Urinary bladder (tissue), 4 donors: Measurements from ENCODE around the gene LMX1B. TPM values are rescaled to one million over a fixed set of nuclear protein-coding genes. Genes with fewer than 3 reads are reported as not detected.

ENCODE experiments used
- DNase-seq: peaks from one replicate; pipeline ENCODE4 v3.0.0-alpha.2; 2015; ENCODE audit errors: extremely low spot score
- H3K27ac ChIP-seq: one replicate; pipeline ENCODE4 v1.5.1; 2013; ENCODE audit warnings: low read depth, mild to moderate bottlenecking, moderate library complexity
- H3K36me3 ChIP-seq: one replicate; pipeline ENCODE4 v1.6.1; 2013; ENCODE audit warnings: mild to moderate bottlenecking, moderate library complexity; ENCODE audit not compliant: insufficient read depth
- H3K4me1 ChIP-seq: one replicate; pipeline ENCODE4 v1.6.1; 2013; ENCODE audit warnings: mild to moderate bottlenecking, moderate library complexity; ENCODE audit not compliant: insufficient read depth
- H3K4me3 ChIP-seq: one replicate; pipeline ENCODE4 v1.5.1; 2013; ENCODE audit warnings: low read depth, low read length
- WGBS: extraction: QIAGEN DNeasy Blood & Tissue Kit; methylation state at CpG from one replicate; pipeline ENCODE4 v1.1.7; 2013; 5-methylcytosine and 5-hydroxymethylcytosine counted together
- polyA plus RNA-seq: library from polyadenylated mRNA; stranded (reverse); fragments of 200-250 nt; gene quantifications from one replicate; pipeline ENCODE4 v1.2.3, GENCODE V29; 2013
- total RNA-seq: library from RNA; depleted of rRNA; stranded (reverse); fragments of >200 nt; gene quantifications from one replicate; pipeline ENCODE4 v1.2.3, GENCODE V29; 2014
- donor health status: healthy with polysubstance abuse.
- donor health status: healthy.

Gene LMX1B
- total and polyA plus RNA-seq, 2 donors: 0.04 TPM; not detected in 1

- Histone ChIP-seq H3K27ac (no peak overlapping the region), H3K4me3 (peak overlapping the region; percentile 22), H3K4me1 (no peaks in the 10 kb centered on the region), H3K36me3 (no peaks in the 10 kb centered on the region)
- no peak for DNase-seq
- WGBS: 4% methylated on average over 69 of the region's 69 CpGs
Observed at GRCh38 chr9:126682928-126683697, 69.4 kb downstream of the LMX1B start.

- DNase-seq: no peak
- 74% methylated on average over 5 of the region's 5 CpGs for WGBS
- Histone ChIP-seq H3K27ac (no peak overlapping the region), H3K4me1 (no peaks in the 10 kb centered on the region), H3K4me3 (no peak overlapping the region), H3K36me3 (no peaks in the 10 kb centered on the region)
Observed at GRCh38 chr9:126683698-126684044, 69.9 kb downstream of the LMX1B start.

GRCh38 chr9:126684345-126684744, 70.6 kb downstream of the LMX1B start:
- H3K4me3 ChIP-seq: no peak overlapping the region
- H3K36me3 ChIP-seq: no peaks in the 10 kb centered on the region
- H3K4me1 ChIP-seq: no peaks in the 10 kb centered on the region
- 75% methylated on average over 3 of the region's 3 CpGs for WGBS
- no peak for DNase-seq
- H3K27ac ChIP-seq: no peak overlapping the region

- Histone ChIP-seq H3K36me3 (no peaks in the 10 kb centered on the region), H3K4me1 (no peaks in the 10 kb centered on the region), H3K27ac (no peak overlapping the region), H3K4me3 (no peak overlapping the region)
- DNase-seq: no peak
- WGBS: 77% methylated on average over 5 of the region's 5 CpGs
Observed at GRCh38 chr9:126684965-126685465, 71.3 kb downstream of the LMX1B start.

GRCh38 chr9:126687930-126688461, 74.3 kb downstream of the LMX1B start:
- Histone ChIP-seq H3K4me1 (no peaks in the 10 kb centered on the region), H3K36me3 (no peaks in the 10 kb centered on the region), H3K4me3 (no peak overlapping the region), H3K27ac (no peak overlapping the region)
- DNase-seq: no peak
- WGBS: 67% methylated on average over 20 of the region's 20 CpGs

- DNase-seq: no peak
- H3K4me3 ChIP-seq: no peak overlapping the region
- H3K27ac ChIP-seq: no peak overlapping the region
- 84% methylated on average over 3 of the region's 3 CpGs for WGBS
- H3K36me3 ChIP-seq: no peaks in the 10 kb centered on the region
- H3K4me1 ChIP-seq: no peaks in the 10 kb centered on the region
Observed at GRCh38 chr9:126688617-126689016, 74.9 kb downstream of the LMX1B start.

GRCh38 chr9:126689027-126689825, 75.5 kb downstream of the LMX1B start:
- DNase-seq: no peak
- Histone ChIP-seq H3K27ac (no peak overlapping the region), H3K4me3 (no peak overlapping the region), H3K4me1 (no peaks in the 10 kb centered on the region), H3K36me3 (no peaks in the 10 kb centered on the region)
- 58% methylated on average over 24 of the region's 24 CpGs for WGBS

- no peak for DNase-seq
- Histone ChIP-seq H3K4me3 (no peak overlapping the region), H3K27ac (no peak overlapping the region), H3K36me3 (no peaks in the 10 kb centered on the region), H3K4me1 (no peaks in the 10 kb centered on the region)
- WGBS: 58% methylated on average over 25 of the region's 25 CpGs
Observed at GRCh38 chr9:126690431-126691051, 76.8 kb downstream of the LMX1B start.

GRCh38 chr9:126692041-126692758, 78.5 kb downstream of the LMX1B start:
- 94% methylated on average over 20 of the region's 20 CpGs for WGBS
- H3K36me3 ChIP-seq: no peaks in the 10 kb centered on the region
- no peak overlapping the region for H3K4me3 ChIP-seq
- DNase-seq: no peak
- H3K27ac ChIP-seq: no peak overlapping the region
- H3K4me1 ChIP-seq: no peaks in the 10 kb centered on the region

- Histone ChIP-seq H3K36me3 (no peaks in the 10 kb centered on the region), H3K4me3 (no peak overlapping the region), H3K4me1 (no peaks in the 10 kb centered on the region), H3K27ac (no peak overlapping the region)
- WGBS: 93% methylated on average over 32 of the region's 32 CpGs
- no peak for DNase-seq
Observed at GRCh38 chr9:126692759-126693427, 79.2 kb downstream of the LMX1B start.

- Histone ChIP-seq H3K4me3 (no peak overlapping the region), H3K4me1 (no peaks in the 10 kb centered on the region), H3K27ac (no peak overlapping the region), H3K36me3 (no peaks in the 10 kb centered on the region)
- DNase-seq: no peak
- WGBS: 90% methylated on average over 20 of the region's 20 CpGs
Observed at GRCh38 chr9:126693428-126693944, 79.8 kb downstream of the LMX1B start.

GRCh38 chr9:126694206-126695081, 80.7 kb downstream of the LMX1B start:
- DNase-seq: no peak
- no peak overlapping the region for H3K27ac ChIP-seq
- 71% methylated on average over 11 of the region's 11 CpGs for WGBS
- no peak overlapping the region for H3K4me3 ChIP-seq
- no peaks in the 10 kb centered on the region for H3K36me3 ChIP-seq
- H3K4me1 ChIP-seq: no peaks in the 10 kb centered on the region
